Vagina (tissue), 2 donors: Measurements from ENCODE around the gene UTP20.

Source experiments
- POLR2A ChIP-seq, 2 donors: fragments of 450-650 bp; IDR thresholded peaks; one replicate each; pipeline ENCODE4 v1.6.1; 2017; ENCODE audit warnings: antibody characterized with exemption in 2 of 2, mild to moderate bottlenecking in 2 of 2, moderate library complexity in 2 of 2
- POLR2AphosphoS5 ChIP-seq, 2 donors: sonication (generic); formaldehyde crosslinking; IDR thresholded peaks; one replicate each; pipeline ENCODE4 v1.9.0; 2017; ENCODE audit warnings: antibody characterized with exemption in 2 of 2, mild to moderate bottlenecking in 2 of 2, low read depth in 1 of 2; ENCODE audit not compliant: insufficient read depth in 1 of 2
- TF ChIP-seq, protein P1 (sequence below), 3 experiments: fragments of 450-650 bp in 2 of 3; fragments of 200-600 bp in 1 of 3; sonication (generic) in 1 of 3; IDR thresholded peaks; one replicate each; pipeline ENCODE4 v1.5.1; 2017 to 2019; ENCODE audit warnings: antibody characterized with exemption in 3 of 3, mild to moderate bottlenecking in 2 of 3, moderate library complexity in 2 of 3

DNA sequence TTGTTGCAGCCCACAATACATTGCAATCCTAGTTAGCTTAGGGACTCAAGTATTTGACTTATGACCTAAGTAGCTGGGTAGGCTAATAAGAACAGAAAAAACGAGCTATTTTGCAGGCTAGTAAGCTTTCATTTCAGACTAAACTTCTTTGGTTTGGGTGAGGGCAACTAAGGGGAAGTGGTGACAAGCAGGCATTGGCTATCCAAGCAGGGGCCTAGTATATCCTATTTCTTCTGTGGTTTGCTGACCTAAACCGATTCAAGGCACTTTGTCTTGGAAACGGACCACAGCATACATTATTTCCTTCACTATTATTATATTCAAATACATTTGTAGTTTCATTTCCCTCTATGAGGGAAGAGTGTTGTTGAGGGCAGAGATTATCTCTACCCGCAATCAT, 48.3 kb upstream of the UTP20 start:
- TF ChIP-seq, protein P1, sequence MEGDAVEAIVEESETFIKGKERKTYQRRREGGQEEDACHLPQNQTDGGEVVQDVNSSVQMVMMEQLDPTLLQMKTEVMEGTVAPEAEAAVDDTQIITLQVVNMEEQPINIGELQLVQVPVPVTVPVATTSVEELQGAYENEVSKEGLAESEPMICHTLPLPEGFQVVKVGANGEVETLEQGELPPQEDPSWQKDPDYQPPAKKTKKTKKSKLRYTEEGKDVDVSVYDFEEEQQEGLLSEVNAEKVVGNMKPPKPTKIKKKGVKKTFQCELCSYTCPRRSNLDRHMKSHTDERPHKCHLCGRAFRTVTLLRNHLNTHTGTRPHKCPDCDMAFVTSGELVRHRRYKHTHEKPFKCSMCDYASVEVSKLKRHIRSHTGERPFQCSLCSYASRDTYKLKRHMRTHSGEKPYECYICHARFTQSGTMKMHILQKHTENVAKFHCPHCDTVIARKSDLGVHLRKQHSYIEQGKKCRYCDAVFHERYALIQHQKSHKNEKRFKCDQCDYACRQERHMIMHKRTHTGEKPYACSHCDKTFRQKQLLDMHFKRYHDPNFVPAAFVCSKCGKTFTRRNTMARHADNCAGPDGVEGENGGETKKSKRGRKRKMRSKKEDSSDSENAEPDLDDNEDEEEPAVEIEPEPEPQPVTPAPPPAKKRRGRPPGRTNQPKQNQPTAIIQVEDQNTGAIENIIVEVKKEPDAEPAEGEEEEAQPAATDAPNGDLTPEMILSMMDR (IDR thresholded peaks at IDR 0.05), result no peak
- TF ChIP-seq POLR2AphosphoS5 (IDR thresholded peaks at IDR 0.05; ENCODE audit: insufficient read depth in 1 of 2, low read depth in 1 of 2) (no peak), POLR2A (IDR thresholded peaks at IDR 0.05) (no peak)
